ENCODE results near the gene PCDHA4.

The PCDHA4 gene

GRCh38 chr5:140857987-140858240, 51.0 kb downstream of the PCDHA4 start:
- Histone ChIP-seq H3K4me3 (ENCODE audit: low read length in 2 of 2) (no peak overlapping the region), H3K36me3 (ENCODE audit: control insufficient read depth in 2 of 2, insufficient read depth in 2 of 2, low read length in 2 of 2) (no peaks in the 10 kb centered on the region), H3K27ac (ENCODE audit: low read depth in 2 of 2, low read length in 2 of 2) (no peak overlapping the region), H3K27me3 (ENCODE audit: control insufficient read depth in 2 of 2, insufficient read depth in 2 of 2, low read length in 2 of 2) (no peaks in the 10 kb centered on the region), H3K9me3 (ENCODE audit: control insufficient read depth in 2 of 2, low read length in 2 of 2) (peaks cover 0 to 13% of the 10 kb centered on the region in 2 donors), H3K4me1 (ENCODE audit: control insufficient read depth in 2 of 2, insufficient read depth in 2 of 2, low read length in 2 of 2) (no peaks in the 10 kb centered on the region), H3K9ac (ENCODE audit: low read depth in 1 of 2, low read length in 2 of 2) (no peak overlapping the region)

GRCh38 chr5:140862441-140863295, 55.8 kb downstream of the PCDHA4 start:
- Histone ChIP-seq H3K4me1 (ENCODE audit: control insufficient read depth in 2 of 2, insufficient read depth in 2 of 2, low read length in 2 of 2) (no peaks in the 10 kb centered on the region), H3K36me3 (ENCODE audit: control insufficient read depth in 2 of 2, insufficient read depth in 2 of 2, low read length in 2 of 2) (no peaks in the 10 kb centered on the region), H3K9me3 (ENCODE audit: control insufficient read depth in 2 of 2, low read length in 2 of 2) (peaks cover 0 to 16% of the 10 kb centered on the region in 2 donors), H3K9ac (ENCODE audit: low read depth in 1 of 2, low read length in 2 of 2) (no peak overlapping the region), H3K27ac (ENCODE audit: low read depth in 2 of 2, low read length in 2 of 2) (no peak overlapping the region), H3K4me3 (ENCODE audit: low read length in 2 of 2) (no peak overlapping the region), H3K27me3 (ENCODE audit: control insufficient read depth in 2 of 2, insufficient read depth in 2 of 2, low read length in 2 of 2) (no peaks in the 10 kb centered on the region)
